Stimulated activated CD4-positive, alpha-beta T cell treated with anti-CD3 and anti-CD28 coated beads, Interleukin-2, amount 100 ng/mL, for 24 hours (primary cell): ENCODE results near the gene FXYD7.

Experiments used
- DNase-seq, 2 donors: peaks; one replicate each; pipeline ENCODE4 v3.0.0-alpha.2; 2020

FXYD7 gene

GRCh38 chr19:35112995-35113688, 29.9 kb upstream of the FXYD7 start:
- no peak for DNase-seq

GRCh38 chr19:35114353-35115176, 28.5 kb upstream of the FXYD7 start:
- peak; percentile 77 to 81 for DNase-seq

- DNase-seq, result no peak
Observed at GRCh38 chr19:35115177-35115951, 27.7 kb upstream of the FXYD7 start, which contains the start of gene FXYD3. TSS of gene FXYD3 (plus strand) at chr19:35115823. CDS start at chr19:35119377, 3,554 bp downstream.

- no peak for DNase-seq
Observed at GRCh38 chr19:35116072-35116801, 26.8 kb upstream of the FXYD7 start.

- DNase-seq, result no peak
Observed at GRCh38 chr19:35117116-35117515, 25.9 kb upstream of the FXYD7 start.

- DNase-seq, result no peak
Observed at GRCh38 chr19:35117799-35118198, 25.3 kb upstream of the FXYD7 start.

- DNase-seq, result no peak
Observed at GRCh38 chr19:35118268-35119020, 24.6 kb upstream of the FXYD7 start.

GRCh38 chr19:35119091-35119490, 24.0 kb upstream of the FXYD7 start:
- no peak for DNase-seq

GRCh38 chr19:35119578-35120155, 23.4 kb upstream of the FXYD7 start:
- no peak for DNase-seq

GRCh38 chr19:35120492-35120891, 22.6 kb upstream of the FXYD7 start:
- no peak for DNase-seq

GRCh38 chr19:35120898-35121297, 22.2 kb upstream of the FXYD7 start:
- no peak for DNase-seq

- DNase-seq, result no peak
Observed at GRCh38 chr19:35122687-35123551, 20.1 kb upstream of the FXYD7 start.

GRCh38 chr19:35123573-35123972, 19.5 kb upstream of the FXYD7 start:
- no peak for DNase-seq

GRCh38 chr19:35124098-35125060, 18.7 kb upstream of the FXYD7 start:
- DNase-seq, result peak; percentile 88 to 89

GRCh38 chr19:35125270-35125717, 17.8 kb upstream of the FXYD7 start:
- DNase-seq, result no peak

GRCh38 chr19:35125749-35126623, 17.1 kb upstream of the FXYD7 start:
- no peak for DNase-seq

GRCh38 chr19:35126624-35126959, 16.5 kb upstream of the FXYD7 start:
- no peak for DNase-seq

GRCh38 chr19:35127871-35128270, 15.2 kb upstream of the FXYD7 start:
- no peak for DNase-seq
